Upper lobe of right lung (tissue), 1 donor: ENCODE data around the gene GALNT16. TPM values are rescaled to one million over a fixed set of nuclear protein-coding genes. Genes with fewer than 3 reads are reported as not detected.
A peak's percentile ranks its signal among the peaks of the same experiment; 100 is the strongest.
"Not testable (repeated sequence)": the region's sequence is repeated elsewhere in the genome, so short reads cannot be mapped to it uniquely, and the experiment has no call there.

ENCODE experiments used
- ATAC-seq: fragments of 200-7000 bp; cut with Tn5 transposase; one replicate; pipeline ENCODE4 v1.9.1; 2020; ENCODE audit warnings: mild to moderate bottlenecking, moderate library complexity
- DNase-seq: peaks from one replicate; pipeline ENCODE4 v3.0.0-alpha.2; 2020
- H3K27ac ChIP-seq: fragments of 200-600 bp; one replicate; pipeline ENCODE4 v1.8.0; 2022
- H3K27me3 ChIP-seq: fragments of 200-600 bp; one replicate; pipeline ENCODE4 v1.8.0; 2022; ENCODE audit warnings: mild to moderate bottlenecking
- H3K36me3 ChIP-seq: fragments of 200-600 bp; one replicate; pipeline ENCODE4 v1.8.0; 2022
- H3K4me1 ChIP-seq: fragments of 200-600 bp; one replicate; pipeline ENCODE4 v1.8.0; 2022
- H3K4me3 ChIP-seq: fragments of 200-600 bp; one replicate; pipeline ENCODE4 v1.8.0; 2022; ENCODE audit warnings: mild to moderate bottlenecking
- H3K9me3 ChIP-seq: fragments of 200-600 bp; one replicate; pipeline ENCODE4 v1.8.0; 2022
- intact Hi-C: fragments of 100-400 bp; cut with DNase I; formaldehyde crosslinking; loops from one replicate; pipeline ENCODE4 v1.11.0; 2022
- total RNA-seq: library from RNA; stranded (reverse); fragmentation: NEBNext Ultra II Directional; extraction: Animal tissue kit (Norgen Biotek cat#: 25700); gene quantifications from one replicate; pipeline ENCODE4 v1.2.1, GENCODE V29; 2021
- TF ChIP-seq, protein P1 (sequence below): fragments of 200-600 bp; IDR thresholded peaks from one replicate; pipeline ENCODE4 v1.8.0; 2022; ENCODE audit warnings: antibody characterized with exemption
- donor health status: DM: no; HTN: yes; CAD: no; lungs with severe emphysema.

Gene GALNT16
- total RNA-seq, 1 donor from 2014 or later = 3.0 TPM

DNA sequence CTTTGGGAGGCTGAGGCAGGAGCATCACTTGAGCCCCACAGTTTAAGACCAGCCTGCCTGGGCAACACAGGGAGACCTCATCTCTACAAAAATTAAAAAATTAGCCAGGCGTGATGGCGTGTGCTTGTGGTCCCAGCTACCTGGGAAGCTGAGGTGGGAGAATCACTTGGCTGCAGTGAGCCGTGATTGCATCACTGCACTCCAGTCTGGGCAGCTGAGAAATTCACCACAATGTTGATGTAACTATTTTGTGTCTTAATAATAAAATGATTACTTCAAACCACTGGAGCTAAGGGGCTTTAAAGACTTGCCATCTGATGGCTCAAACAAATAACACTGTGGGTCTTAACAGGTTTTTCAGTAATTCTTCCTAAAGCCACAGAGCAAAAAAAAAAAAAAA is 127.4 kb downstream of the GALNT16 start:
- H3K27me3 ChIP-seq = no peaks in the 10 kb centered on the region
- intact Hi-C loops = no loop called here
- H3K36me3 ChIP-seq = peaks cover 70% of the 10 kb centered on the region
- no peak overlapping the region for H3K27ac ChIP-seq
- DNase-seq (no peak), ATAC-seq (no peak)
- no peaks in the 10 kb centered on the region for H3K9me3 ChIP-seq
- no peaks in the 10 kb centered on the region for H3K4me1 ChIP-seq
- TF ChIP-seq, protein P1, sequence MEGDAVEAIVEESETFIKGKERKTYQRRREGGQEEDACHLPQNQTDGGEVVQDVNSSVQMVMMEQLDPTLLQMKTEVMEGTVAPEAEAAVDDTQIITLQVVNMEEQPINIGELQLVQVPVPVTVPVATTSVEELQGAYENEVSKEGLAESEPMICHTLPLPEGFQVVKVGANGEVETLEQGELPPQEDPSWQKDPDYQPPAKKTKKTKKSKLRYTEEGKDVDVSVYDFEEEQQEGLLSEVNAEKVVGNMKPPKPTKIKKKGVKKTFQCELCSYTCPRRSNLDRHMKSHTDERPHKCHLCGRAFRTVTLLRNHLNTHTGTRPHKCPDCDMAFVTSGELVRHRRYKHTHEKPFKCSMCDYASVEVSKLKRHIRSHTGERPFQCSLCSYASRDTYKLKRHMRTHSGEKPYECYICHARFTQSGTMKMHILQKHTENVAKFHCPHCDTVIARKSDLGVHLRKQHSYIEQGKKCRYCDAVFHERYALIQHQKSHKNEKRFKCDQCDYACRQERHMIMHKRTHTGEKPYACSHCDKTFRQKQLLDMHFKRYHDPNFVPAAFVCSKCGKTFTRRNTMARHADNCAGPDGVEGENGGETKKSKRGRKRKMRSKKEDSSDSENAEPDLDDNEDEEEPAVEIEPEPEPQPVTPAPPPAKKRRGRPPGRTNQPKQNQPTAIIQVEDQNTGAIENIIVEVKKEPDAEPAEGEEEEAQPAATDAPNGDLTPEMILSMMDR = no peak
- no peak overlapping the region for H3K4me3 ChIP-seq

DNA sequence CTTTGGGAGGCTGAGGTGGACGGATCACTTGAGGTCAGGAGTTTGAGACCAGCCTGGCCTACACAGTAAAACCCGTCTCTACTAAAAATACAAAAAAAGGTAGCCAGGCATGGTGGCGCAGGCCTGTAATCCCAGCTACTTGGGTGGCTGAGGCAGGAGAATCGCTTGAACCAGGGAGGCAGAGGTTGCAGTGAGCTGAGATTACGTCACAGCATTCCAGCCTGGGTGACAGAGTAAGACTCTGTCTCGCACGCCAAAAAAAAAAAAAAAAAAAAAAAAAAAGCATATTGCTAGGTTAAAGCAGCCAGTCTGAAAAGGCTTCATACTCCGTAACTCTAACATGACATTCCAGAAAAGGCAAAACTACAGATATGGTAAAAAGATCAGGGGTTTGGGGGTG is 131.4 kb downstream of the GALNT16 start:
- H3K36me3 ChIP-seq = peaks cover 91% of the 10 kb centered on the region

DNA sequence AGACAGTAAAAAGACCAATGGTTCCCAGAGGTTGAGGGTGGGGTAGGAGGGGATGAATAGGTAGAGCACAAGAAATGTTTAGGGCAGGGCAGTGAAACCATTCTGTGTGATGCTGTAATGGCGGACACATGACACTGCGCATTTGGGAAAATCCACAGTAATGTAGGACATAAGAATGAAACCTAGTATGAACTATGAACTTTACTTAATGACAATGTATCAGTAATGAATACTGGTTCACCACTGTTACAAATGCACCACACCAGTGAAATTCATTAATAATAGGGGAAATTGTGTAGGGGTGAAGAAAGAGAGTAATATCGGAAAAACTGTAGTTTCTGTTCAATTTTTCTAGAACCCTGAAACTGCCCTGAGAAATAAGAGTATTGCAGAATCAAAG is 132.5 kb downstream of the GALNT16 start:
- peaks cover 84% of the 10 kb centered on the region for H3K36me3 ChIP-seq
- peaks cover 11% of the 10 kb centered on the region for H3K4me1 ChIP-seq
- no peak overlapping the region for H3K27ac ChIP-seq
- TF ChIP-seq, protein P1 = no peak
- DNase-seq (no peak), ATAC-seq (no peak)
- no peak overlapping the region for H3K4me3 ChIP-seq
- no peaks in the 10 kb centered on the region for H3K27me3 ChIP-seq
- intact Hi-C loops = no loop called here
- no peaks in the 10 kb centered on the region for H3K9me3 ChIP-seq

More for the DNA sequence above, 131.4 kb downstream of the GALNT16 start:
- H3K4me3 ChIP-seq, ATAC-seq, DNase-seq, intact Hi-C loops, H3K9me3 ChIP-seq, H3K27ac ChIP-seq, H3K27me3 ChIP-seq, H3K4me1 ChIP-seq: not testable (repeated sequence)

DNA sequence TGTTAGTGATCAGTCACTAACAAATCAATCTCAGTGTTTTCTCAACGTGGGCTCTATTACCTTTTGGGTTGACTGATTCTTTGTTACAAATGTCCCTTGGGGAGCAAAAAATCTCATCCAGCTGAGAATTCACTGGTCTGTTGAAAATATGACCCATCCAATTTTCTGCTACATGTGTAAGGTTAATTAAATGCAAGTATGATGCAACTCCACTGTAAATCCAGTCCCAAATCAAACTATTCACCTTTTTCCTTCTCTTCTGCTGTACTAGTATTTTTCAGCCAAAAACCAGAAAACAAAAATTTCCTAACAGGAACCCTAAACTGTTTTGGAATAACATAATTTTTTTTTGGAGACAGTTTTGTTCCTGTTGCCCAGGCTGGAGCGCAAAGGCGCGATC is 136.0 kb downstream of the GALNT16 start:
- Histone ChIP-seq H3K9me3 (no peaks in the 10 kb centered on the region), H3K4me1 (peaks cover 30% of the 10 kb centered on the region), H3K36me3 (peaks cover 56% of the 10 kb centered on the region), H3K27ac (no peak overlapping the region), H3K27me3 (no peaks in the 10 kb centered on the region), H3K4me3 (no peak overlapping the region)
- TF ChIP-seq, protein P1 = no peak
- DNase-seq (no peak), ATAC-seq (no peak)
- intact Hi-C loops = no loop called here

DNA sequence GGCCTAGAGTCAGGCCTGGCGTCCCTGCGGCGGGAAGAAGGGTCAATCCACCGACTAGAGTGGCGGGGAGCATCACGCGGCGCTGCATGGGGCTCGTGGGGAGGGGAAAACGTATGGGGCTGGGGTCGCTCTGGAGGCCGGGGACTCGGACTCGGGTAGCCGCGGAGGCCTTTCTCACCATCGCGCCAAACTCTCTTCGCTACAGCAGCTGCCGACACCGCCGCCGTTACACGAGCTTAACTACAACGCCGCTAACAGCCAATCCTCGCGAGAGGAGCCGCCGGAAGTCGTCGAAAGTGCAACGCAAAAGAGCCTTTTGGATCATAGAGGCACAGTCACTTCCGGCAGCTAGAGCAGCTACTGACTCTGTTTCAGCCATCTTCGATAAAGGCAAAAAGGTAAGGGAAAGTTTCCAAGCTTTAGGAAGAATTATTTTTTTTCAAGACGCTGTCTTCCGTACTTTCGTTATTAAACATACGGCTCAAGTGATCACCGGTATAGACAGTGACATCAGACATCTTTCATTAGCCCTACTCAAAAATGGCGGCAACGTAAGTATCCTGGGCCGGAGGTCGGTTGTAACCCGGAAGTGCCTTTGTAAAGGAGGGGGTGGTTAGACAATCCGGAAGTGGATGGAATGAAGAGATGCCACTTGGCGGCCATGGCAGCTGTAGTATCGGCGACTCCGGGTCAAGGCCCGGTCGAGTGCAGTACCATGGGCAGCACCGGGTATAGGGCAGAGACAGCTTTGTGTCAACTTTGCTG is 138.3 kb downstream of the GALNT16 start, which contains the start of the genes ERH and SLC39A9:
ERH (minus strand) TSS at position 247 of the 765 bp plus-strand sequence; CDS start at position 181, 66 bp downstream.
SLC39A9 (plus strand) TSS at position 640 of the 765 bp plus-strand sequence. CDS start 678 bp downstream, outside the sequence.
- Histone ChIP-seq H3K9me3 (no peaks in the 10 kb centered on the region), H3K27ac (peak within 1 kb of the TSS; percentile 95), H3K4me1 (peaks cover 40% of the 10 kb centered on the region), H3K36me3 (peaks cover 35% of the 10 kb centered on the region), H3K4me3 (peak within 1 kb of the TSS; percentile 94), H3K27me3 (no peaks in the 10 kb centered on the region)
- DNase-seq (peak; percentile 97), ATAC-seq (peak; percentile 97)
- TF ChIP-seq, protein P1 = no peak
- intact Hi-C loops = no loop called here

DNA sequence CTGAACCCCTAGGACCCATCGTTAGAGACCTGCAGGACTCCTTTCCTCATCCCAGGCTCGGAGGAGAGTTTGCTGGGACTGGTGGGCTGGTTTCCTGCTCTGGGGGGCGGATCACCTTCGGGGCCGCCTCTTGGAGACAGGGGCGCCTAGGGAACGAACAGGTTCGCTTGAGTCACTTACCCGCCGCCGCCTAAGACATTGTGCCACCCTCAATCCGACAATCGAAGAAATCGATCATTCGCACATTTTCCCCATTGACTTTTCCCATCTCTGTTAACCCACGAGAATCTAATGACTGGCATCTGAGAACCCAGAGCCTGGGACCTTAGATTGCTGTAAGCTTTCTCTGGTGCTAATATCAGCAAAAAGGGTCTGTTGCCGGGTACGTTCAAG is 138.9 kb downstream of the GALNT16 start:
- Histone ChIP-seq H3K36me3 (peaks cover 29% of the 10 kb centered on the region), H3K4me3 (peak overlapping the region; percentile 94), H3K27ac (peak overlapping the region; percentile 95), H3K9me3 (no peaks in the 10 kb centered on the region), H3K27me3 (no peaks in the 10 kb centered on the region), H3K4me1 (peaks cover 40% of the 10 kb centered on the region)
- ATAC-seq = no peak
- intact Hi-C loops = no loop called here
- TF ChIP-seq, protein P1 = no peak
- no peak for DNase-seq
